ENCODE data around the gene ZMIZ1. TPM values are rescaled to one million over a fixed set of nuclear protein-coding genes. Genes with fewer than 3 reads are reported as not detected.

ZMIZ1 gene
- total and polyA plus RNA-seq, 2 experiments from 2014 or later = 9.2 to 30.9 TPM

DNA sequence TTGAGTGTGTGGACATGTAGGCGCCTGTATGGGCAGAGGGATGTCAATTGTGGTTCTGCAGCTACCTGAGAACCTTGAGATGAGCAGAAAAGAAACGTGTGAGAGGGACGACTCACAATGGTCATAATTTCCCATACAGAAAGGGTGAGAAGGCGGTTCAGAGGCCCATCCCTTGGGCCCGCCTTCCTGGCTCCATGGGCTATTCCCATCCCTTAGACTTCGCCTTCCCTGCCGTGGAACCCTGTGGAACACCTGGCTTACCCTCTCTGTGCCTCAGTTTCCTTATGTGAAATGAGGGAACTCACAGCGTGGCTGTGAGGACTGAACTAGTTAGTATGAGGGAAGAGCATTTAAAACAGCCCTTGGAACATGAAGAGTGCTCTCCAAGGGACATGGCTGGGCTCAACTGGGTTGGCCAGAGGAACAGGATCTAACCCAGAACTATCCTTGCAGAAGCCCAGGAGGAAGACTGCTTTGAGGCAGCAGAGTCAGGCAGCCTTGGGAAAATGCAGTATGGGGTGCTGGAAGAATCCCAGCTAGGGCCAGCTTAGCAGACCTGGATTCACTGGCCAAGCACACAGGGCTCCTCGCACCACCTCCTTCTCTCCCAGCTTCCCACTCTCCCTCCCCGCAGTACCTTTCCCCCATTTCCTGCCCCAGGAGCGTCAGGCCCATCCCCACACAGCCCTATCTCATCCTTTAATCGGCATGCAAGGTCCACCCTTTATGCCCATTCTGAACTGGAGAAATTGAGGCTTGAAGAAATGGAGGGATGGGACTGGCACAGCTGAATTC, 11.1 kb upstream of the ZMIZ1 start (continued):
- TF ChIP-seq ZNF331 (CRISPR knock-in tag; IDR thresholded peaks at IDR 0.05; ENCODE audit: low read depth) (no peak), ZNF114 (CRISPR knock-in tag; IDR thresholded peaks at IDR 0.05) (no peak), STAT1 (IDR thresholded peaks at IDR 0.05; ENCODE audit: unreplicated experiment) (no peak), NANOG (IDR thresholded peaks at IDR 0.05; ENCODE audit: borderline replicate concordance) (no peak), JUNB (IDR thresholded peaks at IDR 0.05; ENCODE audit: unreplicated experiment) (no peak), EZH2phosphoT487 (IDR thresholded peaks at IDR 0.05; ENCODE audit: unreplicated experiment) (no peak), CREB1 (CRISPR knock-in tag; IDR thresholded peaks at IDR 0.05; ENCODE audit: low read depth) (no peak), EZH2 (IDR thresholded peaks at IDR 0.05; ENCODE audit: low read depth, unreplicated experiment) (no peak), POLR2AphosphoS5 (IDR thresholded peaks at IDR 0.05; ENCODE audit: low read depth) (no peak)
- TF ChIP-seq, protein P1, sequence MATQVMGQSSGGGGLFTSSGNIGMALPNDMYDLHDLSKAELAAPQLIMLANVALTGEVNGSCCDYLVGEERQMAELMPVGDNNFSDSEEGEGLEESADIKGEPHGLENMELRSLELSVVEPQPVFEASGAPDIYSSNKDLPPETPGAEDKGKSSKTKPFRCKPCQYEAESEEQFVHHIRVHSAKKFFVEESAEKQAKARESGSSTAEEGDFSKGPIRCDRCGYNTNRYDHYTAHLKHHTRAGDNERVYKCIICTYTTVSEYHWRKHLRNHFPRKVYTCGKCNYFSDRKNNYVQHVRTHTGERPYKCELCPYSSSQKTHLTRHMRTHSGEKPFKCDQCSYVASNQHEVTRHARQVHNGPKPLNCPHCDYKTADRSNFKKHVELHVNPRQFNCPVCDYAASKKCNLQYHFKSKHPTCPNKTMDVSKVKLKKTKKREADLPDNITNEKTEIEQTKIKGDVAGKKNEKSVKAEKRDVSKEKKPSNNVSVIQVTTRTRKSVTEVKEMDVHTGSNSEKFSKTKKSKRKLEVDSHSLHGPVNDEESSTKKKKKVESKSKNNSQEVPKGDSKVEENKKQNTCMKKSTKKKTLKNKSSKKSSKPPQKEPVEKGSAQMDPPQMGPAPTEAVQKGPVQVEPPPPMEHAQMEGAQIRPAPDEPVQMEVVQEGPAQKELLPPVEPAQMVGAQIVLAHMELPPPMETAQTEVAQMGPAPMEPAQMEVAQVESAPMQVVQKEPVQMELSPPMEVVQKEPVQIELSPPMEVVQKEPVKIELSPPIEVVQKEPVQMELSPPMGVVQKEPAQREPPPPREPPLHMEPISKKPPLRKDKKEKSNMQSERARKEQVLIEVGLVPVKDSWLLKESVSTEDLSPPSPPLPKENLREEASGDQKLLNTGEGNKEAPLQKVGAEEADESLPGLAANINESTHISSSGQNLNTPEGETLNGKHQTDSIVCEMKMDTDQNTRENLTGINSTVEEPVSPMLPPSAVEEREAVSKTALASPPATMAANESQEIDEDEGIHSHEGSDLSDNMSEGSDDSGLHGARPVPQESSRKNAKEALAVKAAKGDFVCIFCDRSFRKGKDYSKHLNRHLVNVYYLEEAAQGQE (IDR thresholded peaks at IDR 0.05; ENCODE audit: unreplicated experiment) = no peak
- TF ChIP-seq, protein P2, sequence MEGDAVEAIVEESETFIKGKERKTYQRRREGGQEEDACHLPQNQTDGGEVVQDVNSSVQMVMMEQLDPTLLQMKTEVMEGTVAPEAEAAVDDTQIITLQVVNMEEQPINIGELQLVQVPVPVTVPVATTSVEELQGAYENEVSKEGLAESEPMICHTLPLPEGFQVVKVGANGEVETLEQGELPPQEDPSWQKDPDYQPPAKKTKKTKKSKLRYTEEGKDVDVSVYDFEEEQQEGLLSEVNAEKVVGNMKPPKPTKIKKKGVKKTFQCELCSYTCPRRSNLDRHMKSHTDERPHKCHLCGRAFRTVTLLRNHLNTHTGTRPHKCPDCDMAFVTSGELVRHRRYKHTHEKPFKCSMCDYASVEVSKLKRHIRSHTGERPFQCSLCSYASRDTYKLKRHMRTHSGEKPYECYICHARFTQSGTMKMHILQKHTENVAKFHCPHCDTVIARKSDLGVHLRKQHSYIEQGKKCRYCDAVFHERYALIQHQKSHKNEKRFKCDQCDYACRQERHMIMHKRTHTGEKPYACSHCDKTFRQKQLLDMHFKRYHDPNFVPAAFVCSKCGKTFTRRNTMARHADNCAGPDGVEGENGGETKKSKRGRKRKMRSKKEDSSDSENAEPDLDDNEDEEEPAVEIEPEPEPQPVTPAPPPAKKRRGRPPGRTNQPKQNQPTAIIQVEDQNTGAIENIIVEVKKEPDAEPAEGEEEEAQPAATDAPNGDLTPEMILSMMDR (conservative IDR thresholded peaks at IDR 0.05; ENCODE audit: low read depth in 2 of 2) = no peak
- TF ChIP-seq, protein P3, sequence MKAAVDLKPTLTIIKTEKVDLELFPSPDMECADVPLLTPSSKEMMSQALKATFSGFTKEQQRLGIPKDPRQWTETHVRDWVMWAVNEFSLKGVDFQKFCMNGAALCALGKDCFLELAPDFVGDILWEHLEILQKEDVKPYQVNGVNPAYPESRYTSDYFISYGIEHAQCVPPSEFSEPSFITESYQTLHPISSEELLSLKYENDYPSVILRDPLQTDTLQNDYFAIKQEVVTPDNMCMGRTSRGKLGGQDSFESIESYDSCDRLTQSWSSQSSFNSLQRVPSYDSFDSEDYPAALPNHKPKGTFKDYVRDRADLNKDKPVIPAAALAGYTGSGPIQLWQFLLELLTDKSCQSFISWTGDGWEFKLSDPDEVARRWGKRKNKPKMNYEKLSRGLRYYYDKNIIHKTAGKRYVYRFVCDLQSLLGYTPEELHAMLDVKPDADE (IDR thresholded peaks at IDR 0.05) = no peak

Data from GM23338 (cell line).